ENCODE results near the gene GPA33. TPM values are rescaled to one million over a fixed set of nuclear protein-coding genes. Genes with fewer than 3 reads are reported as not detected.

GPA33 gene
- total RNA-seq, 1 donor from 2014 or later, result 0.19 TPM

GRCh38 chr1:167013108-167013929 lies 76.9 kb downstream of the GPA33 start:
- DNase-seq (no peak), ATAC-seq (ENCODE audit: poor library complexity) (no peak)
- intact Hi-C loops (cut with DNase I), result no loop called here

- intact Hi-C loops (cut with DNase I), result no loop called here
- ATAC-seq (ENCODE audit: poor library complexity) (no peak), DNase-seq (no peak)
These were observed 77.6 kb downstream of the GPA33 start for GRCh38 chr1:167012570-167012969.

GRCh38 chr1:167011560-167012191 lies 78.5 kb downstream of the GPA33 start:
- DNase-seq, result no peak
- no peak for ATAC-seq (ENCODE audit: poor library complexity)
- intact Hi-C loops (cut with DNase I), result no loop called here

GRCh38 chr1:167003711-167004110 lies 86.5 kb downstream of the GPA33 start:
- intact Hi-C loops (cut with DNase I), result no loop called here
- ATAC-seq (ENCODE audit: poor library complexity) (no peak), DNase-seq (no peak)

Other genes with a start within 250 kb of the GPA33 start
- 9.7 TPM for gene TADA1, start 214.1 kb downstream of the GPA33 start, total RNA-seq
- 4.1 TPM for gene ILDR2, start 114.8 kb downstream of the GPA33 start, total RNA-seq
- 1.7 TPM for gene MAEL, start 101.1 kb downstream of the GPA33 start, total RNA-seq
- 121 TPM for gene STYXL2, start 3.7 kb upstream of the GPA33 start, total RNA-seq
- gene POU2F1, start 130.5 kb upstream of the GPA33 start, total RNA-seq, result 7.4 TPM

All from Right ventricle myocardium superior (tissue), 1 donor.